Fibroblast of skin of left quadriceps (primary cell): ENCODE data around the gene ANKHD1.
A peak's percentile ranks its signal among the peaks of the same experiment; 100 is the strongest.

Source experiments
- DNase-seq, 2 experiments: peaks; one replicate each; pipeline ENCODE4 v3.0.0-alpha.2; 2013; ENCODE audit warnings: low read depth in 2 of 2

Gene ANKHD1

GRCh38 chr5:140540227-140540626, 138.6 kb downstream of the ANKHD1 start:
- no peak for DNase-seq

DNA sequence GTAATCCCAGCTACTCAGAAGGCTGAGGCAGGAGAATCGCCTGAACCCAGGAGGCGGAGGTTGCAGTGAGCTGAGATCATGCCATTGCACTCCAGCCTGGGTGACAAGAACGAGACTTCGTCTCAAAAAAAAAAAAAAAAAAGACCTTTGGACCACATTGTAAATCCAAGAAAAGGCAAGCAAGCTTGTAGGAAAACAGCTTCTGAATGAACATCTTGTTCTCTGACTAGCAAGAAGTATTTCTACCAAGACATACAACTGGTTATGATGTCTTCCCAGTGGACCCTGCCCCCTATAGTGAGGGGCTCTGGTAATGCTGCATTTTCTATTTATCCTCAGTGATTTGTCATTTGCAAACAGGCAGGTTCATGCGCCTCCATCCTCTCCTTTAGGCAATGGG, 141.3 kb downstream of the ANKHD1 start:
- DNase-seq = no peak

- no peak for DNase-seq
These were observed 143.4 kb downstream of the ANKHD1 start for GRCh38 chr5:140544986-140545385.

DNA sequence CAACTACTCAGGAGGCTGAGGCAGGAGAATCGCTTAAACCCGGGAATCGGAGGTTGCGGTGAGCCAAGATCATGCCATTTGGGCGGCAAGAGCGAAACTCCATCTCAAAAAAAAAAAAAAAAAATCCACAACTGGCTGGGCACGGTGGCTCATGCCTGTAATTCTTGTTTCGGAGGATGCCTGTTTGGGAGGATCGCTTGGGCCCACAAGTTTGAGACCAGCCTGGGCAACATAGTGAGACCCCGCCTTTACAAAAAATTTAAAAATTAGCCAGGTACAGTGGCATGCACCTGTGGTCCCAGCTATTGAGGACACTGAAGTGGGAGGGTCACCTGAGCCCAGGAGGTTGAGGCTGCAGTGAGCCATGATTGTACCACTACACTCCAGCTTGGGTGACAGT, 144.0 kb downstream of the ANKHD1 start:
- no peak for DNase-seq

DNA sequence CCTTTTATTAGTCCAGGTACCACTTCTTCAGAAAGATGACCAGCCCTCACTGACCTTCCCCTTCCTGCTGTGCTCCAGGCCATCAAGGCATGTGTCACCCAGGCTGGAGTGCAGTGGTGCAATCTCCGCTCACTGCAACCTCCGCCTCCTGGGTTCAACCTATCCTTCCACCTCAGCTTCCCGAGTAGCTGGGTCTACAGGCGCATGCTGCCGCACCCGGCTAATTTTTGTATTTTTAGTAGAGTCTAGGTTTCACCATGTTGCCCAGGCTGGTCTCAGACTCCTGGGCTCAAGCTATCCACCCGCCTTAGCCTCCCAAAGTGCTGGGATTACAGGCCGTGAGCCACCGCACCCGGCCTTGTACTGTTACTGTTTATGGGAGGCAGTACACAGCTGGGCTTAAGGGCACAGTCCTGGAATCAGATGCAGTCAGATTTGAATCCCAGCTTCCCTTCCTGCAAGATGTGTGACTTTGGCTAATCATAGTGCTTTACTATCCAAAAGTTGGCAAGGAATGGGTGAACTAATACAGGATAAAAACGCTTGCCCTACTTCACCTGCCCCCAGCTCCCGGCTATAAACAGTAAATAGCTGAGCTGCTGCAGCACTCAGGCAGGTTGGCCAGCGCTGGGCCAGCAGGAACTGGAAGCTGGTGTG, 145.3 kb downstream of the ANKHD1 start:
- DNase-seq = no peak

DNA sequence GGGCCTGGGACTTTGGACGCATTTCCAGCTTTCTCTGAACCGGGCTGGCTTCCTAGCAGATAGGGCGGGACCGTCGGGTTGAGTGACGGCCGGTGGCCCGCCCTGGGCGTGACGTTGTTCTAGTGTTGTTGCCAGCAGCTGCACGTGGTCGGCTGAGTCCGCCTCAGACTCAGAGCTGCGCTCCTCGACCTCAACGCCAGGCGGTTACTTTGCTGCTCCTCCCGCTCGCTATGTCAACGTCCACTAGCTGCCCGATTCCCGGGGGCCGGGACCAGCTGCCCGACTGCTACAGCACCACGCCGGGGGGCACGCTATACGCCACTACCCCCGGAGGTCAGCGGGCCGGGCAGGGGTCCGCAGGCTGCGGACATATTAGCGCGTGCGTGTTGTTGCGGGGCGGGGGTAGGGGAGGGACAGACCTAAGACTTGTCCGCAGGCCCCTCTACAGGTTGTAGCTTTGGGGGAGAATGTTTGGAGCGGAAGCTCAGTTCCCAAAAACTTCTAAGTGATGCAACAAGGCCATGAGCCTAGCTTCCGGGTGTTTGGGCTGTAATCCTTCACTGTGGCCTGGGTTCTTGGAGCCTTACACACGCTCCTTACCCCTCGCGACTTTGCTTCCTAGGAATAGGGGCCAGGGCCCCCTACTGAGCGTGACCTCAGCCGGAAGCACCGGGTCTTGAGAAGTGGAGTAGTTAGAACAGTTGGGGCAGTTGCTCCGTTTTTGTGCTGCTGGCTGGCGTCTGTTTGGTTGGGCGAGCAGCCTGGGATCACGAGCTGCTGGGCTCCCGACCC, 146.1 kb downstream of the ANKHD1 start, which contains the start of gene EIF4EBP3:
Gene EIF4EBP3, plus strand, starts transcription at position 155 of the 792 bp plus-strand sequence. Its CDS starts 76 bp downstream, at position 231.
- DNase-seq = peak; percentile 78 to 79

DNA sequence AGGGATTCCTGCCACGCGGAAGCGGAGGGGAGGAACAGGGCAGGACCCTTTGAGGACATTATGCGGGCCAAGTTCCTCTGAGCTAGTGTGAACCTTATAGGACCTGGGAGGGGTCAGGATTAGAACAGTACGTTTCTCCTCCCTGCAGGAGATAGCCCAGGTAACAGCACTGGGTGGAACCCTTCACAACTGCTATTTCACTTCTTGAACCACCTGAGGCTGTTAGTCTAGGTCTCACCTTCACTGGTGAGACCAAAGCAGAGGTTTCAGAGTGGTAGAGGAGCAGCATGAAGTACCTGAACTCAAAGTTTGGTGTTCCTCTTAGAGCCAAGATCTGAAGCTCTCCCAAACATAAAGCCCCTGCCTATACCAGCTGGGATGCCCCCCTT, 146.7 kb downstream of the ANKHD1 start:
- no peak for DNase-seq

GRCh38 chr5:140548791-140549190, 147.2 kb downstream of the ANKHD1 start:
- DNase-seq = no peak

- no peak for DNase-seq
These were observed 147.9 kb downstream of the ANKHD1 start for GRCh38 chr5:140549237-140550144.

GRCh38 chr5:140550147-140551079, 148.8 kb downstream of the ANKHD1 start:
- no peak for DNase-seq

GRCh38 chr5:140551872-140552271, 150.2 kb downstream of the ANKHD1 start:
- no peak for DNase-seq

DNA sequence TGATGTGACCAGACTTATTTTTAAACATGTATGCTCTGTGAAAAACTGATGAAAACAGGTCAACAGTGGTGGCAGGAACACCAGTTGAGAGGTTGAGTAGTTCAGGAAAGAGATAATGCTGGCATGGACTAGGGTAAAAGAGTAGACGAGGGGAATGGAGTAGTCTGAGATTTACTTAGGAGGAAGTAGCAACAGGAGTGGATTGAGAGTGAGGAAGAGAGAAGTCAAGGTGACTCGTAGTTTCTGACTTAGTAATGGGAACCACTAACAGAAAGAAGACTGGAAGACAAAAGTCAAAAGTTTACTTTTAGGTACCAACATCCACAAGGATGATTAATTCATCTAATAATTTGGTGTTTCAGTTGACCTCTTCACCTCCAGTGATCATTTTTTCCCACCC, 152.0 kb downstream of the ANKHD1 start:
- DNase-seq = no peak

GRCh38 chr5:140554454-140554853, 152.8 kb downstream of the ANKHD1 start:
- DNase-seq = no peak

DNA sequence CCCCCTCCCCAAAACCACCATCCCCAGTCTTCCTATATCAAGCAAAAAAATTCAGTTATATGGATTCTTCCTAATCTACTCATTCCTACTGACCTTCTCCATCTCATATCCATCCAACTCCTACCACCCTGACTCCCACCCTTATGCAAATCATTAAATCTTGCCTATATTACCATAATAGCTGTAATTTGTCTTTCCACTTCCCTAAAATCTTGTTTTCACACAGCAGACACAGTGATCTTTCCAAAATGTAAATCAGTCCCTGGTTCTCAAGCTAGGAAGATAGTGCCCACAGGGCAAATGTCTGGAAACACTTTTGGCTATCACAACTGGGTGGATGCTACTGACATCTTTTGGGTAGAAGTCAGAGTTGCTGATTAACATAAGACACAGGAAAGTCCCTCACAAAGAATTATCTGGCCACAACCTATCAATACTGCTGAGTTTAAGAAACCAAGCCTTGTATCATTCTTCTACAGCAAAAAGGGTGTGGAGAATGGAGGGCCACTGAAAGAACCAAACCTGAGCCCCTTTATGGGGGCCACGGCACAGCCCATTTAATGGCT, 154.2 kb downstream of the ANKHD1 start:
- no peak for DNase-seq

DNA sequence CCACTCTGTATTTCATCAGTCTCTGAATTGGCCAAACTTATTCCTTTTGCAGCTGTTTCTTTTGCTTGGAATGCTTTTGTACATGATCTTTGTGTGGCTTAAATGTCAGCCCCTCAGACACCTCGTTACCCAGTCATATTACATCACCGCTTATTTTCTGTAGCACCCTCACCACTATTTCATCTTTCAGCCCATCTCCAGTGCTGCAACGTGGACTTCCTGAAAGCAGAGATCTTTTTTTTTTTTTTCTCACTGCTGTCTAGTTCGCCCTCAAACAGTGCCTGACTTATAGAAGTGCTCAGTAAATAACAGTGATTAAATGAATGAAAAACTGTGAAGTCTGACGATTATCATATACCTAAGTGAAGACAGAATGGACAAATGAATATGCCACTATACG, 154.8 kb downstream of the ANKHD1 start:
- DNase-seq = no peak

GRCh38 chr5:140557136-140557805, 155.6 kb downstream of the ANKHD1 start, which contains the start of gene SRA1:
TSS of gene SRA1 (minus strand) at chr5:140557473. CDS start at chr5:140557452, 21 bp downstream.
- DNase-seq = peak; percentile 66 to 72

- DNase-seq = no peak
These were observed 156.3 kb downstream of the ANKHD1 start for GRCh38 chr5:140557965-140558364.

DNA sequence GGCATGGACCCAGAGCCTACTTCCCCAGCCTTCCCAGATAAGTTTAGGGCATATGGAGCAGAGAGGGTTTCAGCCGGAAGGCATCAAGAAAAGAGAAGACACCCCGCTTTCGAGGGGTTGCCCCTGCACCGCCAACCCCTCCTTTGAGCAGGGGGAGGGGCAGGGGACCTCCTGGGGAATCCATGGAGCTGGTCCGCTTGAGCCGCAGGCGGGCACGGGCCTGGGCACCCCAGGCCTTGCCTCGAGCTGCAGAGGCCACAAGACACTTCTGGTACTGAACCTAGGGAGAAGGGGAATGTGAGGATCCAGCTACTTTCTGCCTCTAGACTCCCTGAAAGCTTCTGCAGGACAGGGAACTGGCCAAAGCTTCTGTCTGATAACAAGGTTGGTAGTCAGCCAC, 156.9 kb downstream of the ANKHD1 start:
- DNase-seq = no peak

DNA sequence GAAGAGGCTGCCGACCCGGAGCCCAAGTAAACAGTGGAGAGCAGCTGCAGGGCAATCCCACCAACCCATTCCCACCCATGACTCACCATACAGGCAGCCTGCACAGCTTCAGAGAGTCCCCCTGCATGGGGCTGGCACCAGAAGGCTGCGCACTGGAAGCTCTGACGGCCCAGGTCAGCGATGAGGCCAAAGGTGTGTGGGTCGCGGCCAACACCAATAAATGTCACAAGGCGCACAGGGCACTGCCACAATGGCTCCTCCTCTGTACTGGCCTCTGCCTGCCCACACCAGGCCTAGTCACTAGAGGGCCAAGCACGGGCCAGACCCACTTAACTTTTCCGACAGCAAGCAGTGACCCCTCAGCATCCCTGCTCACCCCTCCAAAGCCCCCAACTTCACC, 158.6 kb downstream of the ANKHD1 start:
- no peak for DNase-seq
